CD4-positive, alpha-beta T cell treated with Interleukin-1 beta for 1 hour (primary cell): ENCODE results near the gene ZMYM2.

ENCODE experiments used
- DNase-seq, 2 donors: peaks; one replicate each; pipeline ENCODE4 v3.0.0-alpha.2; 2020 to 2022

The ZMYM2 gene

DNA sequence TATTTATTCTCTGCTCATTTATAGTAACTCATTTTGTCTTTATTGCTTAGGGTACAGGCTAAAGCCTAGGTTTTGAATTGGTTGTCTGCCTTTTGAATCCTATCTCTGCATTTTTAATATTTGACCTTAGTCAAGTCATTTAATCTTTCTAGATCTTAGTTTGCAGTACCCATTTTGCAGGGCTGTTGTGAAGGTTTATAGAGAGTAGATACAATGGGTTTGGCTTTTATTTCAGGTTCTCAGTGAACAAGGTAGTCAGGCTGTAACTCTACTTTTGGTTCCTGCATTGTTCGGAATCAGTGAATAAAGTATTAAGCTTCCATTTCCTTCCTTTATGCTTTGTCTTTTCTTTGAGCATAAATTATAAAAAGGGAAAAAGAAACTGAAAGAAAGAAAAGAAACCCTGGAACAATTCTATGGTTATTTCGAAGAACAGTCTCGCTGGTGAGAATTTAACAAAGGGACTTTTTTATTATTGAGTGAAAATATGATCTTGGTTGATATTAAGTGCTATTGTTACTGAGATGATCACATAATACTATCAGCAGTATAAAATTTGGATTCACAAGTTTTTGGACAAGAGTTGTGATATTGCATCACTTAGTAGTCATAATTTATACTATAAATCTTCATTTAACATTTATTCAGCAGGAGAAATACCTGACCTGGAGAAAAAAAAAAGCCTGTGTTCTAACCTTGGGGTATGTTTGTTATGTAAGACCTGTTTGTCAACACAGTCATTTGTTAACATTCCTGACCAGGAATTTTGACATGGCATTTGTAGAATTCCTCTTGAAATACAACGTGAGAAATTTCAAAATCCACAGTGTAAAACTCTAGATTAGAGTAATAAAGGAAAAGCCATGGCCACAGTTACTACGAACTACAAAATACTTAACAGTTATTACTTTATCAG lies 91.3 kb downstream of the ZMYM2 start:
- no peak for DNase-seq

DNA sequence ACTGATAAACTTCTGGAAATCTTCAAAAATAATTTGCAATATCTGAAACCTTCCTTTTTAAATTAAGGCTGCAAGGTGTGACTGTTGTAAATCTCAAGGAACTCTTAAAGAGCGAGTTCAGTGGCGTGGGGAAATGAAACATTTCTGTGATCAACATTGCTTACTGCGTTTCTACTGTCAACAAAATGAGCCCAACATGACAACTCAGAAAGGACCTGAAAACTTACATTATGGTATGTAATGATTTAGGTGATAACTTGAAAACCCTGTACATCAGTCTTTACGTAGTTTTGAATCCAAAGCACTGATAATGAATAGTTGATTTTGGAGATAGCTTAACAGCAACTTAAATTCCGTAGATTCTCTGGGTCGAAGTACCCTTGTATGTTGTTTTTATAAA lies 92.8 kb downstream of the ZMYM2 start:
- no peak for DNase-seq

DNA sequence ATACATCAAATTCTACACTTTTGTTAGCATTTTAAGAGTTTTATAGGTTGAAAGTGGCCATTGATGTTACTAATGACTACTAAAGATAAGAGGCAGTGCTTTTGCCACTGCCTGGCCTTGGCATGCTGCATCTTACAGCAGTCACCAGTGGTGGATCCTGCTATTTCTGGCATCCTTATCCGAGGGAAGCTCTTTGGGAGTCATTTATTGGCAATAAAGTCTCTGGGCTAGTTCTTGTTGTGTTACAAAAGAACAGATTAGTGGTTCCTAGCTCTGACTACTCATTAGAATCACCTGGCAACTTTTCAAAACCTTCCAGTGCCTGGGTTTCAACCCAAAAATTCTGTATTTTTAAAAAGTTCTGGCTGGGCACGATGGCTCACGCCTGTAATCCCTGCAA lies 94.5 kb downstream of the ZMYM2 start:
- DNase-seq: no peak

DNA sequence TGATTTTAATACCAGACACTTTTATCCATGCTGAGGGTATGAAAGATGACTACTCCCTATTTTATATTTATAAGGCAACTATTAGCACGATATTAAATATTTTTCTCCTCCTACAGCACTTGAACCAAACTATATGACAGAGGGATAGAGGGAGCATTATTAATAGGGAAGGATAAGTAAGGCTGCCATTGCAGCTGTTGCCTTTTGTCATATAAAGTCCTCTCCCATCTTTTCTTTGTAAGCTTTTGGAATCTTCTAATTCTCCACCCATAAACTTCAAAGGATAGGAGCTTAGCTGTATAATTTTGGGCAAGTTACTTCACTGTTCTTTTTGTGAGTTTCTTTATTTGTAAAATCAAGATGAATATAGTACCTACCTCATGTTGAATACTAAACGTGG lies 95.4 kb downstream of the ZMYM2 start:
- DNase-seq: no peak

DNA sequence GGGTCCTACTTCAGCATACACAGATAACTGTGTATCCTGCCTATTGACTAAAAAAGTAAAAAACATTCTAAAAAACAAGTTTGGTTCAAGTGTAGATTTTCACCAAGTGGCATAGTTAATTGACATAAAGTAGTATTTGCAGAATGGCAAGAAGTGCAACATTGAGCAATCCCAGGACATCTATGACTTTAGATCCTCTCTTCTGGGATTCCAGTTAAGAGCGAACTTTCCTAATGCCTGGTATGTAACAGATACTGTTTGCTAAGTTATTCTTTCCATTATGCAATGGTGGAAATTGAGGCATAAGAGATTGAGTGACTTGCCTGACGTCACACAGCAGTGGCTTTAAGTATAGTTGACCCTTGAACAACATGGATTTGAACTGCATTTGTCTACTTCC lies 96.1 kb downstream of the ZMYM2 start:
- no peak for DNase-seq

DNA sequence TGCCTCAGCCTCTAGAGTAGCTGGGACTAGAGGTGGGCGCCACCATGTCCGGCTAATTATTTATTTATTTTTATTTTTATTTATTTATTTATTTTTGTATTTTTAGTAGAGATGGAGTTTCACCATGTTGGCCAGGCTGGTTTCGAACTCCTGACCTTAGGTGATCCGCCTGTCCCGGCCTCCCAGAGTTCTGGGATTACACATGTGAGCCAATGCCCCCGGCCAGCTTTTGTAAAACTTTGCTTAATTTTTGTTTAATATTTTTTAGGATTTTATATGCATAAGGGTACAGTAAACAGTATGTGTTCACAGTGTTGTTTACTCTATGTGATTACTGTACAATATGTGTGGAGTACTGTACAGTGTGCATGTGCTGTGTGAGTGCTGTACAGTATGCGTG lies 98.7 kb downstream of the ZMYM2 start:
- no peak for DNase-seq

DNA sequence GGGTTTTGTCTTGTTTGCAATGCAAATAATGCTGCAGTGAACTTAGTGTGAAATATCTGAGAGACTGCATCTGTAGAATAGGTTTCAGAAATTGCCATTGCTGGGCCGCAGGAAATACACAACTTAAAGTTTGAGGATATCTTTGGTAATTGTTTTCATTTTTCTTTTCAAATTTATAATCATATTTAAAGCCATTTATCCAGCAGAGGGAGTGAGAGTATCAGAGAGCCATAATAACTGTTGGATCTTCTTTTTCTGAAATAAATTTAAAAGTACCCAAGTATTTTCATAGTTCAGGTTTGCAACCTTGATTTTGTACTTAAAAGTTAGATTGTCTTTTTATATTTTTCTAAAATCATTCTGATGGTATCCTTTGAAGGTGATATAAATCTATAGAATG lies 99.4 kb downstream of the ZMYM2 start:
- DNase-seq: no peak

DNA sequence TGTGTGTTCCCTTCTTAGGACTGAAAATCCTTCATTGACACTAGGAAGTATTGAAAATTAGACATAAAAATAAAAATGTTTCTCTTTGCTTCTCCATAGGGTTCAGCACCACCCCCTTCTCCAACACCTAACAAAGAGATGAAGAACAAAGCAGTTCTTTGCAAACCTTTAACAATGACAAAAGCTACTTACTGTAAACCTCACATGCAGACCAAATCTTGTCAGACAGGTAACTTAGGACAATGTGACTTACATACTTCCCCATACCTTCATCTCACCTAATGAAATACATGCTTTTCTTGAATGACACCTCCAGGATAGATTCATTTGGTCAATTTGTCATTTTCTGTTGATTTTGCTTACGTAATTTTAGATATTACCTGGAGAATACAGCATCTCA lies 99.9 kb downstream of the ZMYM2 start:
- no peak for DNase-seq

DNA sequence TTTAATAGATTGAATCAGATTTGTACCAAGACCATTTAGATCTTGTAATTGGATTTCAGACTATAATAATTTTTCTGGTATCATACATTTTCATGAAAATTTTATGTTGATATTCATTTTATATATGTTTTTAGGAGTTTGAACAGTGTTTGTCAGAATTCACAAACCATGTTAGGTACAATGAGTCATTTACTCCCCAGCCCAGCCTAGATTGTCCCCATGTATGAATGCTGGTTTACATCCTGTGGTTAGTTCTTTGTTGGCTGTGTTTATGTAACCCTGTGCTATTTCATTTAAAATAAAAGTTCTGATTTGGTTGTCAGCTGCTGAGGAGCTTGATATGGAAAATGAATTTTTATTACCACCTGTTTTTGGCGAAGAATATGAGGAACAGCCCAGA lies 105.6 kb downstream of the ZMYM2 start:
- no peak for DNase-seq

DNA sequence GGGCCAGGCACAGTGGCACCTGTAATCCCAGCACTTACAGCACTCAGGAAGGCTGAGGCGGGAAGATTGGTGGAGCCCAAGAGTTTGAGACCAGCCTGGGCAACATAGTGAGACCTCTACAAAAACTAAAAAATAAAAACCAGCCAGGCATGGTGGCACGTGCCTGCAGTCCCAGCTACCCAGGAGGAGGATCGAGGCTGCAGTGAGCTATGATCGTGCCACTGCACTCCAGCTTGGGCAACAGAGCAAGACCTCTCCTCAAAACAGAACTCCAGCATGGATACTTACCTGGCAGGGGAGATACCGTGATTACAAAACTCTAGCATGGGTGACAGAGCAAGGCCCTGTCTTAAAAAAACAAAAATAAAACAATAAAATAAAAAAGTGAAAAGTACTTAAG lies 107.0 kb downstream of the ZMYM2 start:
- no peak for DNase-seq

DNA sequence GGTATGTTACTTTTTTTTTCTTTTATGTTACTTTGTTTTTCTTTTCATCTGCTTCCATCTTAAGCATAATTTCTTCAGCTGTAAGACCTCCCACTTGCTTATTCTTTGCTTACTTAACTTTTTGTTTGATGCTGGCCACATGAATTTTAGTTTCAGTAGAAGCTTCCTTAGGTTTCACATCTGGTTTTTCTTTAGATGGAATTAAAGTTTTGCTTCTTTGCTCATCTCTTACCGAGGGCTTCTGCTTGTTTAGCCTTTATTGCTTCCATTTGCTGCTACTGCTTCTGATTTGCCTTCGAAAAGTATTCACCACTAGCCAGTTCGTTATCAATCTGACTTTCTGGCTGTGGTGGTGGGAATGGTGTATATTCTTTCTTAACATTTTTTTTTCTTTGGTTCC lies 111.4 kb downstream of the ZMYM2 start:
- no peak for DNase-seq

DNA sequence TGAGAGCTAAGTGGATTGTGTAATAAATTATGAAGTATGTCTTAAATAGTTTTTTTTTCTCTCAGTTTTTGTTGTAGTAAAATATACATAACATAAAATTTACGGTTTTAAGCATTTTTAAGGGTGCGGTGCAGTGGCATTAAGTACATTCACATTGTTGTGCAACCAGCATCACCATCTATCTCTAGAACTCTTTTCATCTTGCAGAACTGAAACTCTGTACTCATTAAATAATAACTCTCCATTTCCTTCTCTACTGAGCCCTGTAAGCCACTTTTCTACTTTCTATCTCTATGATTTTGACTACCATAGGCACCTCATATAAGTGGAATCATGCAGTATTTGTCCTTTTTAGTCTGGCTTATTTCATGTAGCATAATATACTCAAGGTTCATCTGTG lies 115.2 kb downstream of the ZMYM2 start:
- DNase-seq: no peak

DNA sequence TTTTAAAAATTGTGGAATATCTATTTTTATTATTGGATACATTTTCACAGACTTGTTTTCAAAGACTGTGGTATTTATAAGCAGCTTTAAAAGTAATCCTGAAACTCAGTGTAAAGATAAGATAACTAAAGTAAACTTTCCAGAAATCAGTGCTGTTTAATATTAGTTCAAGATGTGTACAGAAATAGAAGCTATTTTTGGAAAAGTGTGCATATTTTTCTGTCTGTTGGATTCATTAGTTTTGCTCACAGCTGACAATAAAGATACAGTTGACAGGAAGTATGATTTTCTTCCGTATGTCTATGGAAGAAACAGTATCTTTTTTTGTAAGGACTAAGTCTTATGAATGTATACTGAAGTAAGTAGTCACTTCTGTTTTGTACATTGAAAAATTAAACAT lies 116.4 kb downstream of the ZMYM2 start:
- no peak for DNase-seq

DNA sequence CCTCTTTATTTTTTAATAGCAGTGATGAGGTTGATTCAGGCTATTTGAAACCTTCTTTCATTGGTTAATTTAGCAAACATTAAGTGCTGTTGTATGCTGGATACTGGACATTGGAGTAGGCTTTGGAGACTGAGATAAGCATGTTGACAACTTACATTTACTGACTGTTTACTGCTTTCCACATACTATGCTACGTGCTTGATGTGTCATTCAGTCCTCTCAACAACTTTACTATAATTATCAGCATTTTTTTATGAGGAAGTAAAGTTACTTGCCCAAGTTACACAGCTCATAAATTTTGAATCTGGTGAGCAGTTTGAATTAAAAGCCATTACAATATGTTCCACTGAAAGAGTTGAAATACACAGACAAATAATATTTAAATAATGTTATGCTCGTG lies 118.6 kb downstream of the ZMYM2 start:
- DNase-seq: no peak

DNA sequence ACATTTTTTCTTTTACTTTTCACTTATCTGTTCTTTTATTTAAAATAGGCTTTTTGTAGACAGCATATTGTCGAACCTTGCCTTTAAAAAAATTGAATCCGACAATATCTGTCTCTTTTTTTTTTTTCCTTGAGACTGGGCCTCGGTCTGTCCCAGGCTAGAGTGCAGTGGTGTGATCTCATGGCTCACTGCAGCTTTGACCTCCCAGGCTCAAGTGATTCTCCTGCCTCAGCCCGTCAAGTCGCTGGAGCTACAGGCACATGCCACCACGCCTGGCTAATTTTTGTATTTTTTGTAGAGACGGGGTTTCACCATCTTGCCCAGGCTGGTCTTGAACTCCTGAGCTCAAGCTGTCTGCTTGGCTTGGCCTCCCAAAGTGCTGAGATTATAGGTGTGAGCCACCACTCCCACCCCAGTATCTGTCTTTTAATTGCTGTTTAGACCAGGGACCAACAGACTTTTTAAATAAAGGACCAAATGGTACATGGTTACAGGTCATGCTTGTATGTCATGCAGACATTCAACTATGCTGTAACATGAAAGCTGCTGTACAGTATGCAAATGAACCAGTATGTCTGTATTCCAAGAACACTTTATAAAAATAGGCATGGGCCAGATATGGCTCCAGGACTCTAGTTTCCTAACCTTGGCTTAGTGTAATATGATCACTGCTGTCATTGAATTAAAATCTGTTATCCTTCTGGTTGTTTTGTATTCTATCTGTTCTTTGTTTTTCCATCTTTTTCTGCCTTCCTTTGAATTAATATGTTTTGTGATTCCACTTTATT lies 122.0 kb downstream of the ZMYM2 start:
- no peak for DNase-seq

DNA sequence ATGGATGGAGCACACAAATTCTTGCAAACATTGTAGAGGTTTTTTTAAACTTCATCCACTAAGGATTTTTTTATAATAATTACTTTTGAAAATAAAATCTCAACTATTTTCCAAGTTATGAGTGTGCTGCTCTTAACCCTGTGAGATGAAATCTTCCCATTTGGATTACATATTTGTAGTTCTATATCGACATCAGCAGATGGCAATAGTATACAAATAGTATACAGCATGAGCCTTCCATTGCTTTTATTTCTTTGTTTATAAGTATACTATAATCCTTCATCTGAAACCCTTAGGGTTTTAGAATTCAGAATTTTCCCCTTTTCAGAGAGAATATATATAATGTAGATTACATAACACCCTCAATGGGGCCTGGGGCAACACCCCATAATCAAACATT lies 131.8 kb downstream of the ZMYM2 start:
- DNase-seq: no peak

DNA sequence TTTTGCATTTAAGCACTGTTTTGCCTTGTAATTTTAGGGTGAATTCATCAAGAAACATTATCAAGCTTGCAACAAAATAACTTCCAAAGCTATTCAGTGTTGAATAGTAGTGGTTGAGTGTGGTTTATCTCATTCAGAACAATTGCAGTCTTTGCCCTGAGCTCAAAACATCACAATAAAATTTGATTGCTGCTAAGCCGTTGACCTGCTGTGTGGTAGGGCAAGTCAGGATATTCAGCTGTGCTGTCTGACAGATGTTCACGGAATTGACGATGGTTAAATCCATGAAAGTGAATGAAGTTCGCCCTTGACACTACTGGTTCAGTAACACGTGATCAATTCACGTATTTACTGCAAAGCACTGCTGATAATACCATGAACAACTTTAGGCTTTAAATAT lies 135.4 kb downstream of the ZMYM2 start:
- DNase-seq: no peak

DNA sequence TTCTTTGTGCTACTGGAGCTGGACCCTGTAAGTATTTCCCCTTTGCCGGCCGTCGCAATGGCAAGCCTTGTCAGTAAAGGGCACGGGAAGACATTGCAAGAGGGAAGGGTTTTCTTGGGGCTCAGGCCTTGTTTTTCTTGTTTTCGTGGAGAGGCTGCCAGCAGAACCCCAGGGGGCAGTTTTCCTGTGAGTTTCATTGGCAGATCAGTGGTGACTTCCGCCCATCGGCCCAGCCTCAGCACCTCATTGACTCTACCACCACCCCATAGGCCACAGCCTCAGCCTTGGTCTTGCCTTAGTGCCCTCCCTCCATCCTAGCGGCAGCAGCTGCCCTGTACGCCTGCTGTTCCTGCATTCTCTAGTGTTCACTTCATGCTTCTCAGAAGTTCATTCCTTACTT lies 140.8 kb downstream of the ZMYM2 start:
- no peak for DNase-seq

DNA sequence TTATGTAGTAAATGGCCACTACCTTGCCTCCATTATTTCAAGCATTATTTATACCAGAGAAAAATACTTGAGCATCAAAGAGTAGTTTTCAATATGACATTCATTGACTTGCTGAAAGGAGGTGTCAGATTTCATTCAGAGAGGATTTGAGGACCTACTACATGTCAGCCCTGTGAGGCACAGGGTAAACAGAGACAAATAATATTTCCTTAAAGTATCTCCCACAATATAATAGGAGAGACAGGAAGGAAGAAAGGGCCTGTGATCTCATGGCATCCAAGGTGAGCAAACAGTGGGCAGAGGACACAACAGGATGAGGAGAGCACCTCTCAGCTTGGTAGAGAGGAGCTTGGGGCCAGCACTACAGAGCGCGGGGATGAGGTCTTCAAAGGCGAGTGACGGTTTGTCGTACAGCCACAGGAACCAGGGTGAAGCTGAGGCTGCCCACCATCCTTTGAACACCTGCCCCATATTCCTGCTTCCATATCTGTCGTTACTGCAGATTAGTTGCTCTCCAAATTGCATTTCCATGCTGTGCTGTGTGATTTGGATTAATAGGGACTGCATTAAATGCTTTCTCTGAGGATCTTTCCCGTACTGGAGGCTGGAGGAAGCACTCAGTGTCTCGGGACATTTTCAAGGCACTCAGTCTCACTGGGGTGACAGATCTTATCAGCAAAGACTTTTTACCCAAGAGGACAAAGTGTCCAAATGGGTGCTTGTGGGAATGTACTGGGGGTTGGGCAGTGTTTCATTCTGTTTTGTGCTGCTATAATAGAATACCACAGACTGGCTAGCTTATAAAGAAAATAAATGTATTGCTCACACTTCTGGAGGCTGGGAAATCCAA lies 143.2 kb downstream of the ZMYM2 start:
- DNase-seq: no peak

DNA sequence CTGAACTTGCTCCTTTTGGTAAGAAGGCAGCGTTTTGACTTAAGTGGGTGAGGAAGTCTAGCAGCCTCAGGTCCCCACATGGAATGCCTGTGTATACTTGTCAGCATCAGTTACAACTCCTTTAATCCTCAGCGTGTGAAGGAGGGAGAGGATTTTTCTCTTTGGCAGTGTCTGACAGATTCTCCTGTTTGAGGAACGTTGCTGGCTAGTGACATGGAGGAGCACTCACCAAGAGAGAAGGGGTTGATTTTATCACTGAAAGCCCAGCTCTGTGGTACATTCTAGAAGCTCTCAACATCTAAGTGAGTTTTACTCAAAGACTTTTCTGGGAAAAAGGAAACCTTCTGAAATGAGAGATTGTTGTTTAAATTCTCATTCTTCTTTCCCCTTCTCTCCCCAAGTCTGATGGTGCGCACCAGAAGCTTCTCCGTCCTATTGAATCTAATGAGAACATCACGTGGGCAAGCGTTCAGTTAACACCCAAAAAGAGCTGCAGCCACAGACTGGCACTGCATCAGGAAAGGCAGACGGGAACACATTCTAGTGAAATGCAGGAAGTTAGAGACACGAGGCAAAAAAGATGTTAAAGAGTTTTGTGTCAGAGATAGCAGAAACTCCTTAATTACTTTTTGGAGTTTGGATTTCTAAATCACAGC lies 144.1 kb downstream of the ZMYM2 start:
- no peak for DNase-seq

DNA sequence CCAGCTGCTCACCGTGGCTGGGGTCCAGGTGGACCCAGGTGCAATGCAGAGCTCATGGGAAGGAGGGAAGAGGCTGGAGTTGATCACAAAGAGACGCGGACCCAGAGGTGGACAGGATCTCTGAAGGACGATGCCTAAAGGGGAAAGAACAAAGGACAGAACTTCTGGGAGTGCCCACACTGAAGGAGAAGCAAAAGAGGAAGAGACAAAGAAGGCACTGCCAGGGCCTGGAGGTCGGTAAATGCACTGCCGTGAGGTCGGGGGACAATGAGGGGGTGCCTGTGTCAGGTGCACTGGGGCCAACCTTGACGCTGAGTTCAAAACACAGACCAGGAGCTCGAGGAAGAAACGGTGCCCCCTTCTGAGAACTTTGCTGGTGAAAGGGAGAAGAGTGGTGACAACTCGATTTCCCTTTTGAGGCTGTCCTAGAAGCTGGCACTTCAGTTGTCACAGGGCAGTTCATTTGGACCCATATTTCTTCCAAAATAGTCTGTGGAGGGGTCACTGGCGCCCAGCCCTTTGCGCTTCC lies 146.7 kb downstream of the ZMYM2 start:
- DNase-seq: no peak

DNA sequence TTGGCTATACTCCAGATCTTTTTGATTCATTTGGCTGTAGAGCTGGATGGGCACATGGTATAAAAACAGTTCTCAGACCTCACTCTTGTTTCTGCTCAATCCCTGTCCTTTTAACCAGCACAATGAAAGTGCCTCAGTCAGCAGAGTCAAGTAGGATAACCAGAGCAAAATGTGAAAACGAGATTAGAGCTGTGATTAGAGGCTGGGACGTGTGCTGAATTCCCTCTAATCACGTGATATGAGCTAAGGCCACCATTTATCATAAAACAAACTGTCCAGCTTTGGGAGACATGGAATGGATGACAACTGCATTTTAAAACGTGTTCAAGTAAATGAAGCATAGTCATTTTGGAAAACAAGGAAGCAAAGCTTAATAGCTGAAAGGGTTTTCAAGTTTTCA lies 148.2 kb downstream of the ZMYM2 start:
- no peak for DNase-seq

DNA sequence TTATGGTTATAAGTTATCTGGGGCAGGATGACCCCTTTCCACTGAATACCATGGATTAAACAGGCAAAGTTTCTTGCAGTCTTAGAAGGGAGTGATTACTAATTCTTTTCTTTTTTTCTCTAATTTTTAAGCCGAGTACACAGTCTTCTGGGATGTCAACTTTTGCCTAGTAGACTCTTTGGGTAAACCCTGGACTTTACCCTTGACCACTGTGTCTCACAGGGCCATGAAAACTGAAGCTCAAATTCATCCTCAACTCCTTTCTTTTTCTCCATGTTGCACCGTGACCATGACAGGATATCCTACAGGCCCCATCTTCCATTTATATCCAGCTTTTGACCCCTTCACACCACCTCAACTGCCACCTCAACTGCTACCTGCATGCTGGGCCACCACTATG lies 150.5 kb downstream of the ZMYM2 start:
- DNase-seq: no peak
